ENCODE results near the gene STX17.

GRCh38 chr9:99967457-99967856 is 61.0 kb downstream of the STX17 start:
- no peak for TF ChIP-seq CTCF (IDR thresholded peaks at IDR 0.05)
- no peak for TF ChIP-seq POLR2A (IDR thresholded peaks at IDR 0.05)
- no peak for TF ChIP-seq EP300 (IDR thresholded peaks at IDR 0.05; ENCODE audit: low read depth)
- TF ChIP-seq POLR2AphosphoS5 (IDR thresholded peaks at IDR 0.05), result no peak
